ENCODE results near the gene LRRC3. TPM values are rescaled to one million over a fixed set of nuclear protein-coding genes. Genes with fewer than 3 reads are reported as not detected.

The LRRC3 gene
- total RNA-seq, 4 donors from 2014 or later = 1.7 to 6.6 (median 2.2) TPM

GRCh38 chr21:44423312-44423821 lies 31.9 kb upstream of the LRRC3 start:
- Histone ChIP-seq H3K4me1 (no peaks in the 10 kb centered on the region), H3K36me3 (no peaks in the 10 kb centered on the region), H3K27ac (no peak overlapping the region), H3K9me3 (no peaks in the 10 kb centered on the region), H3K4me3 (no peak overlapping the region), H3K27me3 (no peaks in the 10 kb centered on the region)
- DNase-seq = peak in 1 of 3 donors; percentile 40
- no peak for TF ChIP-seq POLR2A (IDR thresholded peaks at IDR 0.05)
- TF ChIP-seq, protein P1, sequence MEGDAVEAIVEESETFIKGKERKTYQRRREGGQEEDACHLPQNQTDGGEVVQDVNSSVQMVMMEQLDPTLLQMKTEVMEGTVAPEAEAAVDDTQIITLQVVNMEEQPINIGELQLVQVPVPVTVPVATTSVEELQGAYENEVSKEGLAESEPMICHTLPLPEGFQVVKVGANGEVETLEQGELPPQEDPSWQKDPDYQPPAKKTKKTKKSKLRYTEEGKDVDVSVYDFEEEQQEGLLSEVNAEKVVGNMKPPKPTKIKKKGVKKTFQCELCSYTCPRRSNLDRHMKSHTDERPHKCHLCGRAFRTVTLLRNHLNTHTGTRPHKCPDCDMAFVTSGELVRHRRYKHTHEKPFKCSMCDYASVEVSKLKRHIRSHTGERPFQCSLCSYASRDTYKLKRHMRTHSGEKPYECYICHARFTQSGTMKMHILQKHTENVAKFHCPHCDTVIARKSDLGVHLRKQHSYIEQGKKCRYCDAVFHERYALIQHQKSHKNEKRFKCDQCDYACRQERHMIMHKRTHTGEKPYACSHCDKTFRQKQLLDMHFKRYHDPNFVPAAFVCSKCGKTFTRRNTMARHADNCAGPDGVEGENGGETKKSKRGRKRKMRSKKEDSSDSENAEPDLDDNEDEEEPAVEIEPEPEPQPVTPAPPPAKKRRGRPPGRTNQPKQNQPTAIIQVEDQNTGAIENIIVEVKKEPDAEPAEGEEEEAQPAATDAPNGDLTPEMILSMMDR (IDR thresholded peaks at IDR 0.05) = no peak

DNA sequence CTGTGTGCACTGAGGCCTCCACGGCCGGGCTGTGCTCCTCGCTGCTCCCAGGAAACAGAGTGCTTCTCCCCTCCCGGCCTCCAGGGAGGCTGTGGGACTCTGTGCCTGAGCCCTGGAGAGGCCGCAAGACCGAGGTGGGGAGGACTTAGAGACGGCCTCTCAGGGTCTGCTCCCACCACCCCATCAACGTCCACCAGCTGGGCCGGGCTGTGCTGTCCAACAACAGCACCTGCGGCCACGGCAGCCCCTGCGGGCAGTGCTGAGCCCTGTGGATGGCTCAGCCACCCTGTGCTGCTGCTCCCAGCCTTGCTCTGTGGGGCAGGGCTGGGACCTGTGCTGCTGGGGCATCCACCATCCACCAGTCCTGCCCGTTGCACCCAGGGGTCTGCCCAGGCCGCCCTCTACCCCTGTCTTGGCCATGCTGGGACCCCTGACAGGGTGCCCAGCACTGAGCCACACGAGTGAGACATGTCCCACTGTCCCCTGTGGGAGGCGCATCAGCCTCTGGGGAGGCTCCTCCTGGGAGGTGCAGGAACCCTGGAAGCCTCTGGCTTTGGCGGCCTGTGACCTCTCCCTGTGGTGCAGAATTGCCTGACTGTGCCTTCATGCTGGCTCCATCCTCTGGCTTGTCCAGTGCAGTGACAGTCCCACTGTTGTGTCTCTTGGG lies 31.2 kb upstream of the LRRC3 start:
- H3K9me3 ChIP-seq = no peaks in the 10 kb centered on the region
- TF ChIP-seq POLR2A (IDR thresholded peaks at IDR 0.05) = no peak
- TF ChIP-seq, protein P1 (IDR thresholded peaks at IDR 0.05) = no peak
- H3K4me3 ChIP-seq = no peak overlapping the region
- H3K27ac ChIP-seq = no peak overlapping the region
- no peaks in the 10 kb centered on the region for H3K36me3 ChIP-seq
- no peaks in the 10 kb centered on the region for H3K4me1 ChIP-seq
- DNase-seq = peak in 2 of 3 donors; percentile 30 to 40
- no peaks in the 10 kb centered on the region for H3K27me3 ChIP-seq

GRCh38 chr21:44424608-44425306 lies 30.6 kb upstream of the LRRC3 start:
- Histone ChIP-seq H3K36me3 (no peaks in the 10 kb centered on the region), H3K9me3 (peaks cover 0 to 6% (median 0%) of the 10 kb centered on the region in 4 donors), H3K4me1 (no peaks in the 10 kb centered on the region), H3K27ac (no peak overlapping the region), H3K27me3 (no peaks in the 10 kb centered on the region), H3K4me3 (no peak overlapping the region)
- peak in 2 of 3 donors; percentile 30 to 36 for DNase-seq
- no peak for TF ChIP-seq POLR2A (IDR thresholded peaks at IDR 0.05)
- TF ChIP-seq, protein P1 (IDR thresholded peaks at IDR 0.05) = no peak

- DNase-seq = peak in 1 of 3 donors; percentile 43
- Histone ChIP-seq H3K4me3 (no peak overlapping the region), H3K36me3 (no peaks in the 10 kb centered on the region), H3K27ac (no peak overlapping the region), H3K9me3 (peaks cover 0 to 10% (median 0%) of the 10 kb centered on the region in 4 donors), H3K27me3 (no peaks in the 10 kb centered on the region), H3K4me1 (no peaks in the 10 kb centered on the region)
- no peak for TF ChIP-seq POLR2A (IDR thresholded peaks at IDR 0.05)
- TF ChIP-seq, protein P1 (IDR thresholded peaks at IDR 0.05) = no peak
These were observed 29.9 kb upstream of the LRRC3 start for GRCh38 chr21:44425307-44425894.

DNA sequence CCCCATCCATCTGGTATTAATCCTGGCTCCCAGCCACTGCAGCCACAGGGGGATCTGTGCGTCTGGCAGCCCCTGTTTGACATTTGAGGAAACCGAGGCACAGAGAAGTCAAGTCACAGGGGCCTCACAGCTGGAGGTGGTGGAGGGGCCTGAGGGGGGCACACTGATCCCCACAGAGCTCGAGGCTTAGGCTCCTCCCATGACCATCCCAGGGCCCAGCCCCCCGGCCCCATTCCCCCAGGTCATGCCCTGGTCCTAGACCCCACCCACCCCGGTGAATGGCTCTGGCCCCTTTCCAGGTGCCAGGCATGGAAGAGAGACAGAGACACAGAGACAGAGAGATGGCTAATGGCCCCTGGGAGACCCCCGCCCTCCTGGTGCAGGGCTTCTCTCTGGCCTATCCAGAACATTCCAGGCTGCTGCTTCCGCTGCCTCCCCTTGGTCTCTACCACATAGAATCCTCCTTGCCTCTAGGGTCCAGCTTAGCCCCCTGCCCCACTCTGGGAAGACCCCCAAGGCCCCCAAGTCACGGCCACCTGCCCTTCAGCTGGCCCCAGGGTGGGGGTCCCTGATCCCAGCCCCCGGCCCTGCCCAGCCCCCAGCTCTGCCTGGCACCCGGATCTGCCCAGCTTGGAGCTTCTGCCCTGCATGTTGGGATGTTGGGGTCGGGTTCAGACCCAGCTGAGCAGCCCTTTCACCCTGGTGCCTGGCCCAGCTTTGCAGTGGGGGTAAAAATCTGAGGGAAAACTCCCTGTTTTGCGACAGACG lies 29.2 kb upstream of the LRRC3 start:
- H3K27ac ChIP-seq = no peak overlapping the region
- H3K9me3 ChIP-seq = peaks cover 0 to 10% (median 0%) of the 10 kb centered on the region in 4 donors
- H3K36me3 ChIP-seq = no peaks in the 10 kb centered on the region
- no peak overlapping the region for H3K4me3 ChIP-seq
- TF ChIP-seq, protein P1 (IDR thresholded peaks at IDR 0.05) = no peak
- H3K27me3 ChIP-seq = no peaks in the 10 kb centered on the region
- no peaks in the 10 kb centered on the region for H3K4me1 ChIP-seq
- DNase-seq = peak in 2 of 3 donors; percentile 31

Measured in Peyer's patch (tissue), 4 donors.